Uterine smooth muscle cell (primary cell): ENCODE data around the gene SPCS3. TPM values are rescaled to one million over a fixed set of nuclear protein-coding genes. Genes with fewer than 3 reads are reported as not detected.

Experiments used
- total RNA-seq: library from RNA; depleted of rRNA; stranded (reverse); fragments of >200 nt; gene quantifications from 2 replicates; pipeline ENCODE4 v1.2.3, GENCODE V29; 2014

SPCS3 gene
- 116 and 162 TPM in 2 replicates for total RNA-seq

DNA sequence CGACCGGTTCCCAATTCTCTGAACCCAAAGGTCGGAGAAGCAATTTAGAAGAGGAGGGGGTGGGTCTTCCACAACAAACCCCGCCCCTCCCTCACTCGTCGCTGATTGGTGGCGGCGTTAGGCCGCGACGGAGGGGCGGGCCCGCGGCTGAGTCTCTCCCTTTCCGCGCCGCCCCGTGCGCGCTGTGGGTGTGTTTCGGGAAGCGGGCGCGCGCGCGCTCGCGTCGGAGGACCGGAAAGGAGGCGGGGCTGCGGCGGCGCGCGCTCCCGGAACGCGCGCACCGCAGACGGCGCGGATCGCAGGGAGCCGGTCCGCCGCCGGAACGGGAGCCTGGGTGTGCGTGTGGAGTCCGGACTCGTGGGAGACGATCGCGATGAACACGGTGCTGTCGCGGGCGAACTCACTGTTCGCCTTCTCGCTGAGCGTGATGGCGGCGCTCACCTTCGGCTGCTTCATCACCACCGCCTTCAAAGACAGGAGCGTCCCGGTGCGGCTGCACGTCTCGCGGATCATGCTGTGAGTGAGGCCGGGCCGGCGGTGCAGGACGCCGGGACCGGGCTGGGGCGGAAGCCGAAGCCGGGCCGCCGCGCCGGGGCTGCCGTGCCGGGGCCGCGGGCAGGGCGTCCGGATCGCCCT is at the start of gene SPCS3:
TSS of gene SPCS3 (plus strand) at position 263 of the 636 bp plus-strand sequence. CDS start at position 374, 111 bp downstream.

Other genes with a start within 250 kb of the SPCS3 start
- 0.37 and 0.44 TPM in 2 replicates for gene SPATA4, start 124.4 kb upstream of the SPCS3 start, total RNA-seq
- 0.33 and 2.2 TPM in 2 replicates for gene ASB5, start 50.7 kb upstream of the SPCS3 start, total RNA-seq